HepG2 (cell line): Measurements from ENCODE around the gene BST2.

Source experiments
- GTF2F1 ChIP-seq: fragments of 150-350 bp; IDR thresholded peaks from 2 replicates; pipeline ENCODE4 v1.6.1; 2014; ENCODE audit warnings: low read length
- MAX ChIP-seq: IDR thresholded peaks from 2 replicates; pipeline ENCODE4 v1.6.1; 2012; ENCODE audit warnings: inconsistent platforms
- REST ChIP-seq, 2 experiments: IDR thresholded peaks; 2 replicates each; pipeline ENCODE4 v1.6.1; 2011 to 2012; ENCODE audit warnings: low read length in 2 of 2, borderline replicate concordance in 1 of 2, low read depth in 1 of 2, mild to moderate bottlenecking in 1 of 2, moderate library complexity in 1 of 2
- USF2 ChIP-seq, 2 experiments: sonication (generic) in 1 of 2; formaldehyde crosslinking in 1 of 2; IDR thresholded peaks; 2 replicates each; pipeline versions ENCODE4 v1.5.1 to v1.6.1; 2011 to 2020; ENCODE audit warnings: borderline replicate concordance in 1 of 2, low read depth in 1 of 2, low read length in 1 of 2, mild to moderate bottlenecking in 1 of 2, missing genetic modification reagents in 1 of 2, moderate library complexity in 1 of 2
- ZNF121 ChIP-seq: sonication (generic); formaldehyde crosslinking; IDR thresholded peaks from 2 replicates; pipeline ENCODE4 v1.5.0; 2020; ENCODE audit warnings: mild to moderate bottlenecking, missing genetic modification reagents
- TF ChIP-seq, protein P1 (sequence below): sonication (generic); formaldehyde crosslinking; IDR thresholded peaks from 2 replicates; pipeline ENCODE4 v1.4.0; 2020; ENCODE audit warnings: missing genetic modification reagents

- TF ChIP-seq USF2 (IDR thresholded peaks at IDR 0.05; ENCODE audit: low read depth, low read length): no peak
- no peak for TF ChIP-seq USF2 (CRISPR knock-in tag; IDR thresholded peaks at IDR 0.05; ENCODE audit: borderline replicate concordance)
- TF ChIP-seq ZNF121: no peak
- no peak for TF ChIP-seq GTF2F1
- no peak for TF ChIP-seq REST (IDR thresholded peaks at IDR 0.05; ENCODE audit: borderline replicate concordance in 1 of 2, low read depth in 1 of 2, low read length in 2 of 2)
- TF ChIP-seq, protein P1, sequence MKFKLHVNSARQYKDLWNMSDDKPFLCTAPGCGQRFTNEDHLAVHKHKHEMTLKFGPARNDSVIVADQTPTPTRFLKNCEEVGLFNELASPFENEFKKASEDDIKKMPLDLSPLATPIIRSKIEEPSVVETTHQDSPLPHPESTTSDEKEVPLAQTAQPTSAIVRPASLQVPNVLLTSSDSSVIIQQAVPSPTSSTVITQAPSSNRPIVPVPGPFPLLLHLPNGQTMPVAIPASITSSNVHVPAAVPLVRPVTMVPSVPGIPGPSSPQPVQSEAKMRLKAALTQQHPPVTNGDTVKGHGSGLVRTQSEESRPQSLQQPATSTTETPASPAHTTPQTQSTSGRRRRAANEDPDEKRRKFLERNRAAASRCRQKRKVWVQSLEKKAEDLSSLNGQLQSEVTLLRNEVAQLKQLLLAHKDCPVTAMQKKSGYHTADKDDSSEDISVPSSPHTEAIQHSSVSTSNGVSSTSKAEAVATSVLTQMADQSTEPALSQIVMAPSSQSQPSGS (CRISPR knock-in tag): no peak
- no peak for TF ChIP-seq MAX
These were observed 11.5 kb downstream of the BST2 start, which contains the start of gene CCDC194 for GRCh38 chr19:17393914-17394313.
